K562 (cell line): Measurements from ENCODE around the gene RAD54L. TPM values are rescaled to one million over a fixed set of nuclear protein-coding genes. Genes with fewer than 3 reads are reported as not detected.

Experiments used
- EP400 ChIP-seq: fragments of 450-650 bp; IDR thresholded peaks from 2 replicates; pipeline ENCODE4 v1.6.1; 2017; ENCODE audit warnings: antibody characterized with exemption, mild to moderate bottlenecking, moderate library complexity
- HIVEP1 ChIP-seq: fragments of 250-450 bp; sonication (Bioruptor Pico); IDR thresholded peaks from 2 replicates; pipeline ENCODE4 v1.4.0; 2020; ENCODE audit warnings: mild to moderate bottlenecking
- HNRNPH1 ChIP-seq: fragments of 200-400 bp; formaldehyde crosslinking; optimal IDR thresholded peaks from 2 replicates; pipeline ENCODE3; 2017; ENCODE audit warnings: low read depth, mild to moderate bottlenecking, low read length, moderate library complexity
- JUN ChIP-seq, 2 experiments: sonication (generic) in 1 of 2; formaldehyde crosslinking in 1 of 2; IDR thresholded peaks; 2 replicates each; pipeline versions ENCODE4 v1.6.1 to v1.8.0; 2012 to 2022; ENCODE audit warnings: borderline replicate concordance in 2 of 2, mild to moderate bottlenecking in 2 of 2, improper control_type of control experiment in 1 of 2, low read depth in 1 of 2, low read length in 1 of 2, missing genetic modification reagents in 1 of 2
- MCM2 ChIP-seq: fragments of 450-650 bp; IDR thresholded peaks from 2 replicates; pipeline ENCODE4 v1.6.1; 2017; ENCODE audit warnings: low read depth, mild to moderate bottlenecking
- MCM5 ChIP-seq: fragments of 450-650 bp; IDR thresholded peaks from 2 replicates; pipeline ENCODE4 v1.6.1; 2016; ENCODE audit warnings: low read depth
- NONO ChIP-seq, 2 experiments: fragments of 200-400 bp in 1 of 2; fragments of 450-650 bp in 1 of 2; formaldehyde crosslinking in 1 of 2; IDR thresholded peaks; 2 replicates each; pipeline ENCODE4 v1.6.1; 2017; ENCODE audit warnings: low read depth in 2 of 2, mild to moderate bottlenecking in 2 of 2, moderate library complexity in 2 of 2, low read length in 1 of 2
- PHF21A ChIP-seq: fragments of 450-650 bp; IDR thresholded peaks from 2 replicates; pipeline ENCODE4 v1.6.1; 2017; ENCODE audit warnings: low read depth, borderline replicate concordance
- RBBP5 ChIP-seq: fragments of 200-600 bp; sonication (generic); IDR thresholded peaks from 2 replicates; pipeline ENCODE4 v1.6.1; 2012; ENCODE audit warnings: borderline replicate concordance, mild to moderate bottlenecking, low read length, control low read depth, inconsistent platforms; ENCODE audit not compliant: insufficient read depth, poor library complexity, severe bottlenecking
- RNF2 ChIP-seq: sonication (generic); IDR thresholded peaks from 2 replicates; pipeline ENCODE4 v1.6.1; 2016
- ZBTB8A ChIP-seq: fragments of 450-650 bp; IDR thresholded peaks from 2 replicates; pipeline ENCODE4 v1.6.1; 2018; ENCODE audit warnings: mild to moderate bottlenecking, moderate library complexity; ENCODE audit not compliant: partially characterized antibody
- ZNF274 ChIP-seq: IDR thresholded peaks from 2 replicates; pipeline ENCODE4 v1.6.1; 2011; ENCODE audit warnings: low read depth, mild to moderate bottlenecking, low read length, moderate library complexity, borderline replicate concordance
- ZNF431 ChIP-seq: sonication (generic); formaldehyde crosslinking; IDR thresholded peaks from 2 replicates; pipeline ENCODE4 v1.8.0; 2022; ENCODE audit warnings: mild to moderate bottlenecking, missing genetic modification reagents
- ZNF436 ChIP-seq: fragments of 250-450, 450-650 bp; sonication (Bioruptor Pico); formaldehyde crosslinking; IDR thresholded peaks from 2 replicates; pipeline ENCODE4 v1.7.0; 2020; ENCODE audit warnings: mild to moderate bottlenecking
- ZNF696 ChIP-seq: fragments of 250-450 bp; sonication (Bioruptor Pico); conservative IDR thresholded peaks from 2 replicates; pipeline ENCODE4 v1.4.0; 2020; ENCODE audit warnings: mild to moderate bottlenecking, moderate library complexity
- polyA plus RNA-seq, 8 experiments: library from polyadenylated mRNA; depleted of rRNA in 4 of 8; stranded (reverse) in 5 of 8; unstranded in 3 of 8; fragments of >200 nt; fragmentation: Nextera tagmentation in 2 of 8; fragmentation: Illumina TruSeq in 1 of 8; extraction: Ambion mirVana in 2 of 8; extraction: Trizol in 1 of 8; gene quantifications; 2 replicates each; pipeline versions ENCODE4 v1.2.1 to v1.2.3, GENCODE V29; 2011 to 2014; ENCODE audit warnings: inconsistent platforms in 1 of 8, missing spikeins in 1 of 8
- total RNA-seq, 7 experiments: library from RNA; depleted of rRNA in 6 of 7; stranded (reverse); fragments of >200 nt in 6 of 7; fragmentation: Illumina TruSeq in 2 of 7; extraction: Trizol in 2 of 7; gene quantifications; 2 replicates each; pipeline versions ENCODE4 v1.2.1 to v1.2.3, GENCODE V29; 2011 to 2021; ENCODE audit warnings: low replicate concordance in 1 of 7
- TF ChIP-seq, protein P1 (sequence below): sonication (generic); formaldehyde crosslinking; IDR thresholded peaks from 2 replicates; pipeline ENCODE4 v1.8.1; 2023; ENCODE audit warnings: mild to moderate bottlenecking, missing genetic modification reagents
- TF ChIP-seq, protein P2 (sequence below): fragments of 200-800 bp; sonication (Bioruptor generic); IDR thresholded peaks from 2 replicates; pipeline ENCODE4 v1.6.1; 2017; ENCODE audit warnings: missing genetic modification characterization, missing compliant biosample characterization
- TF ChIP-seq, protein P3 (sequence below): fragments of 450-650 bp; IDR thresholded peaks from 2 replicates; pipeline ENCODE4 v1.6.1; 2016; ENCODE audit warnings: mild to moderate bottlenecking
- TF ChIP-seq, protein P4 (sequence below), 2 experiments: fragments of 450-650 bp; IDR thresholded peaks; 2 replicates each; pipeline ENCODE4 v1.6.1; 2016

RAD54L gene
- total and polyA plus RNA-seq, 9 of the 15 experiments (the other 6 are each of a cell fraction or from before 2014, with no cell fraction given): 17.9 to 92.3 (median 37.5) TPM

DNA sequence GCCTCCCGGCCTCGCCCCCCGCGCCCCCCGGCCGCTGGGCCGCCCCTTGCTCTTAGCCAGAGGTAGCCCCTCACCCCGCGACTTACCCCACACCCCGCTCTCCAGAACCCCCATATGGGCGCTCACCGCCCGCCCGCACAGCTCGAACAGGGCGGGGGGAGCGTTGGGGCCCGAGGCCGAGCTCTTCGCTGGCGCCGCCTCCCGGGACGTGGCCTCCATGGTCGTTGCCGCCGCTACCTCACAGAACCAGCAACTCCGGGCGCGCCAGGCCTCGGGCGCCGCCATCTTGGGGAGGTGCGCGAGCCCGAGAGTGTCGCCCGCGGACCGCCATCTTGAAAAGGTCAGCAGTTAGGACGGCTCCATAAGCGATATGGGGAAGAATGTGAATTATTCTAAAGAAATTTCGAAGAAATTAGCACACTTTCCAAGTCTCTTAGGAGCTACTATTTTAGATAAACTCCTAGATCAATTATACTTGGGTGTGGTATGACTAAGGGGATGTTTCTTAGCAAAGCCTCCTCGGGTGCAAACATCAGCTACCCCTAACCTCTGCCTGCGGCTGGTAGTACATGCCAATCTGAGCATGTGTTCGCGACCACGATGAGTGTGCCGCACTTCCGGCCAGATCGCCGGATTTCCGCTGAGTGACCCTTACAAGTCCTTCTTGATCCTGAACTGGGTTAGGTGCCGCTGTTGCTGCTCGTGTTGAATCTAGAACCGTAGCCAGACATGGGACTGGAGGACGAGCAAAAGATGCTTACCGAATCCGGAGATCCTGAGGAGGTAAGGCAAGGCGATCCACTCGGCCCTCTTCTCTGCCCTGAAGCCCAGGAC is 55.7 kb downstream of the RAD54L start, which contains the start of the genes LRRC41 and UQCRH (continued):
- no peak; the same call in 1 of the 2 replicates for TF ChIP-seq RNF2
- peak; percentile 99 for TF ChIP-seq EP400
- TF ChIP-seq, protein P1, sequence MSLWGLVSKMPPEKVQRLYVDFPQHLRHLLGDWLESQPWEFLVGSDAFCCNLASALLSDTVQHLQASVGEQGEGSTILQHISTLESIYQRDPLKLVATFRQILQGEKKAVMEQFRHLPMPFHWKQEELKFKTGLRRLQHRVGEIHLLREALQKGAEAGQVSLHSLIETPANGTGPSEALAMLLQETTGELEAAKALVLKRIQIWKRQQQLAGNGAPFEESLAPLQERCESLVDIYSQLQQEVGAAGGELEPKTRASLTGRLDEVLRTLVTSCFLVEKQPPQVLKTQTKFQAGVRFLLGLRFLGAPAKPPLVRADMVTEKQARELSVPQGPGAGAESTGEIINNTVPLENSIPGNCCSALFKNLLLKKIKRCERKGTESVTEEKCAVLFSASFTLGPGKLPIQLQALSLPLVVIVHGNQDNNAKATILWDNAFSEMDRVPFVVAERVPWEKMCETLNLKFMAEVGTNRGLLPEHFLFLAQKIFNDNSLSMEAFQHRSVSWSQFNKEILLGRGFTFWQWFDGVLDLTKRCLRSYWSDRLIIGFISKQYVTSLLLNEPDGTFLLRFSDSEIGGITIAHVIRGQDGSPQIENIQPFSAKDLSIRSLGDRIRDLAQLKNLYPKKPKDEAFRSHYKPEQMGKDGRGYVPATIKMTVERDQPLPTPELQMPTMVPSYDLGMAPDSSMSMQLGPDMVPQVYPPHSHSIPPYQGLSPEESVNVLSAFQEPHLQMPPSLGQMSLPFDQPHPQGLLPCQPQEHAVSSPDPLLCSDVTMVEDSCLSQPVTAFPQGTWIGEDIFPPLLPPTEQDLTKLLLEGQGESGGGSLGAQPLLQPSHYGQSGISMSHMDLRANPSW: no peak; the same call in 1 of the 2 replicates
- TF ChIP-seq PHF21A: no peak
- peak; percentile 62; the same call in 1 of the 2 replicates for TF ChIP-seq JUN (IDR thresholded peaks at IDR 0.05; ENCODE audit: borderline replicate concordance, low read depth, low read length)
- TF ChIP-seq JUN (CRISPR knock-in tag; IDR thresholded peaks at IDR 0.05; ENCODE audit: borderline replicate concordance): no peak
- TF ChIP-seq NONO (IDR thresholded peaks at IDR 0.05; ENCODE audit: low read depth in 2 of 2, low read length in 1 of 2): peak; percentile 93 to 99
- TF ChIP-seq, protein P2, sequence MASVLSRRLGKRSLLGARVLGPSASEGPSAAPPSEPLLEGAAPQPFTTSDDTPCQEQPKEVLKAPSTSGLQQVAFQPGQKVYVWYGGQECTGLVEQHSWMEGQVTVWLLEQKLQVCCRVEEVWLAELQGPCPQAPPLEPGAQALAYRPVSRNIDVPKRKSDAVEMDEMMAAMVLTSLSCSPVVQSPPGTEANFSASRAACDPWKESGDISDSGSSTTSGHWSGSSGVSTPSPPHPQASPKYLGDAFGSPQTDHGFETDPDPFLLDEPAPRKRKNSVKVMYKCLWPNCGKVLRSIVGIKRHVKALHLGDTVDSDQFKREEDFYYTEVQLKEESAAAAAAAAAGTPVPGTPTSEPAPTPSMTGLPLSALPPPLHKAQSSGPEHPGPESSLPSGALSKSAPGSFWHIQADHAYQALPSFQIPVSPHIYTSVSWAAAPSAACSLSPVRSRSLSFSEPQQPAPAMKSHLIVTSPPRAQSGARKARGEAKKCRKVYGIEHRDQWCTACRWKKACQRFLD: peak; percentile 95
- no peak for TF ChIP-seq ZBTB8A
- TF ChIP-seq ZNF431 (CRISPR knock-in tag): no peak
- no peak for TF ChIP-seq HNRNPH1
- TF ChIP-seq ZNF696 (CRISPR knock-in tag): no peak
- TF ChIP-seq, protein P3, sequence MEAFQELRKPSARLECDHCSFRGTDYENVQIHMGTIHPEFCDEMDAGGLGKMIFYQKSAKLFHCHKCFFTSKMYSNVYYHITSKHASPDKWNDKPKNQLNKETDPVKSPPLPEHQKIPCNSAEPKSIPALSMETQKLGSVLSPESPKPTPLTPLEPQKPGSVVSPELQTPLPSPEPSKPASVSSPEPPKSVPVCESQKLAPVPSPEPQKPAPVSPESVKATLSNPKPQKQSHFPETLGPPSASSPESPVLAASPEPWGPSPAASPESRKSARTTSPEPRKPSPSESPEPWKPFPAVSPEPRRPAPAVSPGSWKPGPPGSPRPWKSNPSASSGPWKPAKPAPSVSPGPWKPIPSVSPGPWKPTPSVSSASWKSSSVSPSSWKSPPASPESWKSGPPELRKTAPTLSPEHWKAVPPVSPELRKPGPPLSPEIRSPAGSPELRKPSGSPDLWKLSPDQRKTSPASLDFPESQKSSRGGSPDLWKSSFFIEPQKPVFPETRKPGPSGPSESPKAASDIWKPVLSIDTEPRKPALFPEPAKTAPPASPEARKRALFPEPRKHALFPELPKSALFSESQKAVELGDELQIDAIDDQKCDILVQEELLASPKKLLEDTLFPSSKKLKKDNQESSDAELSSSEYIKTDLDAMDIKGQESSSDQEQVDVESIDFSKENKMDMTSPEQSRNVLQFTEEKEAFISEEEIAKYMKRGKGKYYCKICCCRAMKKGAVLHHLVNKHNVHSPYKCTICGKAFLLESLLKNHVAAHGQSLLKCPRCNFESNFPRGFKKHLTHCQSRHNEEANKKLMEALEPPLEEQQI: no peak
- no peak for TF ChIP-seq MCM2
- no peak for TF ChIP-seq HIVEP1
- TF ChIP-seq, protein P4, sequence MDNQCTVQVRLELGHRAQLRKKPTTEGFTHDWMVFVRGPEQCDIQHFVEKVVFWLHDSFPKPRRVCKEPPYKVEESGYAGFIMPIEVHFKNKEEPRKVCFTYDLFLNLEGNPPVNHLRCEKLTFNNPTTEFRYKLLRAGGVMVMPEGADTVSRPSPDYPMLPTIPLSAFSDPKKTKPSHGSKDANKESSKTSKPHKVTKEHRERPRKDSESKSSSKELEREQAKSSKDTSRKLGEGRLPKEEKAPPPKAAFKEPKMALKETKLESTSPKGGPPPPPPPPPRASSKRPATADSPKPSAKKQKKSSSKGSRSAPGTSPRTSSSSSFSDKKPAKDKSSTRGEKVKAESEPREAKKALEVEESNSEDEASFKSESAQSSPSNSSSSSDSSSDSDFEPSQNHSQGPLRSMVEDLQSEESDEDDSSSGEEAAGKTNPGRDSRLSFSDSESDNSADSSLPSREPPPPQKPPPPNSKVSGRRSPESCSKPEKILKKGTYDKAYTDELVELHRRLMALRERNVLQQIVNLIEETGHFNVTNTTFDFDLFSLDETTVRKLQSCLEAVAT (IDR thresholded peaks at IDR 0.05): peak; percentile 91 to 93
- TF ChIP-seq MCM5: no peak
- TF ChIP-seq RBBP5: peak; percentile 86
- no peak for TF ChIP-seq ZNF274
- peak; percentile 56; the same call in 1 of the 2 replicates for TF ChIP-seq ZNF436 (CRISPR knock-in tag)
